NCI-H187 (cell line): Measurements from ENCODE around the gene EDARADD.
"Not testable (repeated sequence)": the region's sequence is repeated elsewhere in the genome, so short reads cannot be mapped to it uniquely, and the experiment has no call there.

Source experiments
- DNase-seq, 2 experiments: peaks; one replicate each; lab custom pipeline; 2025; lab: John Stamatoyannopoulos, UW

Gene EDARADD

GRCh38 chr1:236489710-236490377 lies 95.8 kb downstream of the EDARADD start:
- DNase-seq, result no peak

GRCh38 chr1:236491469-236492136 lies 97.5 kb downstream of the EDARADD start:
- DNase-seq, result no peak

DNA sequence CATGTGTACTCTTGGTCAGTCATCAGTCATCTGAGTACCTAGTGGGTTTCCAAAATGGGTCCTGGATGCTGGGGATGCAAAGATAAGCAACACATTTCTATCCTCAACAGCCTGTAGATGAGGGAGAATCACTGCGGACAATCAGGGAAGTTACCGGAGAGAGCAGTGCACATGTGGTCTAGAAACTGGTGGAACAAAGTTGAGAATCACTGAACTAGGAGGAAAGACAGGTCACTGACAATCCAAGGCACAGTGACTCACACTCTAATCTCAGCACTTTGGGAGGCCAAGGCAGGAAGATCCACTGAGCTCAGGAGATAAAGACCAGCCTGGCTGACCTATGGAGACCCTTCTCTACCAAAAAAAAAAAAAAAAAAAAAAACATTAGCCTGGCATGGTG lies 98.3 kb downstream of the EDARADD start:
- DNase-seq, result no peak

DNA sequence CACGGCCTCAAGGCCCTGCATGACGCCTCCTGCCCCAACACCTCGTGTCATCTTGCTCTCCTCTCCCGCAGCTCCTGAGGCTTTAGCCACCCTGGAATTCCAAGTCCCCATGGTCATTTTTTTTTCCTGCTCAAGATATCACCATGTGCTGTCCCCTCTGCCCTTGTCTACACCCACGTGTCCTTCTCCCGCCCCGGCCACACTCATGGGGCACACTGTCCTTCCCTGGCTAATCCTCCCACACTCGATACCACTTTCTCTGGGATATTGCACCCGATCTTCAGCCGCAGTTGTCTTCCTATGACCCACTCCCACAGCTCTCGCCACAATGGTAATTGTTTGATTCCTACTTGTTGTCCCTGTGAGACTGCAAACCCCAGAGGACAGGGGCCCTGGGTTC lies 100.0 kb downstream of the EDARADD start:
- no peak for DNase-seq

- DNase-seq, result no peak
These were observed 100.7 kb downstream of the EDARADD start for GRCh38 chr1:236494586-236495466.

DNA sequence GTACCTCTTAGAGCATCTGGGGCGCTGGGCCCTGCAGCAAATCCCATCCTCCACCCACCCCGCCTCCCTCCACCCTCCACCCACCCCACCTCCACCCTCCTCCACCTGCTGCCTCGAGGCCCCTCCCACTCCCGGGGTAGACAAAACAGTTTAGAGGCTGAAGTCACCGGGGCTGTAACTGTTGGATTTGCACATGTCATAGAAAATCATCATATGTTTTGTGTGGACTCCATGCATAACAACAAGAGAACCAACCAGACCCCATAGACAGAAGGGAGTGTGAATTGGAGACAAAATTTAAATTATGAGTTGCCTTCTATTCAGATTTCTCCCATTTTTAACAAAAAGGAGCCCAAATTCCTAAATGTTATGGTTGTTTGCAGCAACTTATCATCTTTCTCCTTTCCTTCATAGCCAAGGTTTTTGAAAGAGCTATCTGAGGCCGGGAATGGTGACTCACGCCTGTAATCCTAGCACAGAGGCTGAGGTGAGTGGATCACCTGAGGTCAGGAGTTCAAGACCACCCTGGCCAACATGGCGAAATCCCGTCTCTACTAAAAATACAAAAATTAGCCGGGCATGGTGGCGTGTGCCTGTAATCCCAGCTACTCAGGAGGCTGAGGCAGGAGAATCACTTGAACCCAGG lies 101.5 kb downstream of the EDARADD start:
- no peak for DNase-seq

DNA sequence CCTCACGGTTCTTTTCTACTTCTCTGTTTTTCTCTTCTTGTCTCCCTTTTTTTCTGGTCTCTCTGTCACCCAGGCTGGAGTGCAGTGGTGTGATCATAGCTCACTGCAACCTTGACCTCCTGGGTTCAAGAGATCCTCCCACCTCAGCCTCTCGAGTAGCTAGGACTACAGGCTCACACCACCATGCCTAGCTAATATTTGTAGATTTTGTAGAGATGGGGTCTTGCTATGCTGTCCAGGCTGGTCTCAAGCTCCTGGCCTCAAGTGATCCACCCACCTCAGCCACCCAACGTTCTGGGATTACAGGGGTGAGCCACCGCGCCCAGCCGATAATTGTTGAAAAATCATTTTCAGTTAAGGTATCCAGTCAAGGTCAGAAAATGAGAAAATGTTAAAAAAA lies 103.8 kb downstream of the EDARADD start:
- no peak for DNase-seq

DNA sequence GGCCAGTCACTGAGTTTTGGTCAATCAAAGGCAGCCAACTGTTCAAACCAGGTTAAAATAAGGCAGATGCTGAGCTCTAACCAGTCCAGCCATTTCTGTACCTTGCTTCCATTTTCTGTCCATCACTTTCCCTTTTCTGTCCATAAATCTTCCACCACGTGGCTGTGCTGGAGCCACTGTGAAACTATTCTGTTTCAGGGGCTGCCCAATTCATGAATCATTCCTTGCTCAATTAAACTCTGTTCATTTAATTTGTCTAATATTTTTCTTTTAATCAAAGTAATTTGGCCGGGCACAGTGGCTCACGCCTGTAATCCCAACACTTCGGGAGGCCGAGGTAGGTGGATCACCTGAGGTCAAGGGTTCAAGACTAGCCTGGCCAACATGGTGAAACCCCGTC lies 107.0 kb downstream of the EDARADD start:
- DNase-seq, result no peak

DNA sequence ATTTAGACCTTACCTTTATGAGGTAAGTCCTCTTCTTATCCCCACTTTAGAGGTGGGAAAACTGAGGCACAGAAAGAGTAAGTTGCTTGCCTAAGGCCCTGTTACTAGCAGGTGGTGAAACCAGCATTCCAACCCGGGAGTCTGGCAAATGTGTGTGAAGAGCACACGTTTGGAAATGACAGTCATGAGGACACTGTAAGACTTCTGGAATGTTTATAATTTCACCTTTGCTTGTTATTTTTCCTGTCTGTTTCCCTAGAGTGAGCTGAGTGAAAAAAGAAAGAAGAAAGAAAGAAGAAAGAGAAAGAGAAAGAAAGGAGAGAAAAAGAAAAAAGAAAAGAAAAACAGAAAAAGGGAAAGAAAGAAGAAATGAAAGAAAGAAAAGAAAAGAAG lies 108.5 kb downstream of the EDARADD start:
- no peak for DNase-seq

DNA sequence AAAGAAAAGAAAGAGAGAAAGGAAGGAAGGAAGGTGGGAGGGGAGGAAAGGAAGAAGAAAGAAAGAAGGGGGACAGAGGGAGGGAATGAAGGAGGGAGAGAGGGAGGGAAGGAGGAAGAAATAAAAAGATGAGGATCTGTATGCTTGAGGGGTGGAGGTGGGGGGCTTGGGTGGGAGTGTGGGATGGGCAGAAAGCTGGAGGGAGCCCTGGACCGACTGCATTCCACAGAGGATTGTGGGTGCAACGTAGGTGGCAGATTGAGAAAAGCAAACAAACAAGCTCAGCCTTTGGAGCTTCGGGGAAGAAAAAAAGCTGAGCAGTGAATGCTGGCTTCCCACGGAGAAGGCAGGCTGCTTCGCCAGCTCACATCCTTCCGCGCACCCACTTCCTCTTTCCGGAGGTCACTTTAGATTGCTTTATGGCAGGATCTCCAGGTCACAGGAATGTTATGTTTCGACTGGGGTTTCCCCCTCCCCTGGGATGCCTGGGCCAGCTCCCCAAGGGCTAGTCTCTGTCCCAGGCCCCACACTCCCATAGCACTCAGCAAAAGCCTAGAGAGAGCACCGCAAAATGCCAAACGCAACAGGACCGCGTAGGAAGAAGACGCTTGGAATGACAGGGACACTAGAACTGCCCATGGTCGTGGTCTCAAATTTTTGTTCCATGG lies 109.0 kb downstream of the EDARADD start:
- DNase-seq, result no peak

GRCh38 chr1:236504338-236504737 lies 110.3 kb downstream of the EDARADD start:
- DNase-seq, result not testable (repeated sequence)

DNA sequence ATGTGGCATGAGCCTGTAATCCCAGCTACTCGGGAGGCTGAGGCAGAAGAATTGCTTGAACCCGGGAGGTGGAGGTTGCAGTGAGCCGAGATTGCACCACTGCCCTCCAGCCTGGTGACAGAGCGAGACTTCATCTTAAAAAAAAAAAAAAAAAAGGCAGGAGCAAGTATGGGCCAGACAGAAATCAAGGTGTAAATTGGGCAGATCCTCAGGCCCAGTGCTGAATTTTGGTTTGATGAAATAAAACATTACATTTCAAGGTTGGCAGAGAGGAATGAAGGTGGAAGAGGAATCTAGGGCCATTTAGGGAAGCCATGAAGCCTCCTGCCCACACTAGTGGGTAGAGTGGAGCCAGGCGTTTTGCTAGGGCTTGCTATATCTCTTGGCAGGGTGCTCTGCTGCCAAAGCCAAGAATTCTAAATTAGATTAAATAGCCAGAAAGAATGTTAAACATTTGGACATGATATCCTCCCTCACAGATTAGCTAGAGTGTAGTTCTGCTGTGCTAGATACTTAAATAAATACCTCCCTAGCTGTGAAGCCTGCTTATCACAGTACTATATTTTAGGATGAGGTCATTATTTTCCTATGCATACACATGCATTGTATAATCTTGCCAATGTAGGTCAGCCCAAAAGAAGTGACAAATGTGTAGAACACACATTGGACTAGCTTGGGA lies 113.1 kb downstream of the EDARADD start:
- no peak for DNase-seq

DNA sequence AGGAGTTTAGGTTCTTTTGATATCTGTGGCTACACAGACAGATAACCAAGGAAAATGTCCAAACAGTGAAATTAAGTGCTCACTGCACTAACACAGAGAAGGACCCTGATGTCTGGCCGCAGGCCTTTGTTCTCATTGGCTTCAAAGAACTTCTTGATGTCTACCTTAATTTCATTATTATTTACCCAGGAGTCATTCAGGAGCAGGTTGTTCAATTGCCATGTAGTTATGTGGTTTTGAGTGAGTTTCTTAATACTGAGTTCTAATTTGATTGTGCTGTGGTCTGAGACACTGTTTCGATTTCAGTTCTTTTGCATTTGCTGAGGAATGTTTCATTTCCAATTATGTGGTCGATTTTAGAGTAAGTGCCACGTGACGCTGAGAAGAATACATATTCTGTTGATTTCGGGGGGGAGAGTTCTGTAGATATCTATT lies 114.5 kb downstream of the EDARADD start:
- DNase-seq, result no peak

DNA sequence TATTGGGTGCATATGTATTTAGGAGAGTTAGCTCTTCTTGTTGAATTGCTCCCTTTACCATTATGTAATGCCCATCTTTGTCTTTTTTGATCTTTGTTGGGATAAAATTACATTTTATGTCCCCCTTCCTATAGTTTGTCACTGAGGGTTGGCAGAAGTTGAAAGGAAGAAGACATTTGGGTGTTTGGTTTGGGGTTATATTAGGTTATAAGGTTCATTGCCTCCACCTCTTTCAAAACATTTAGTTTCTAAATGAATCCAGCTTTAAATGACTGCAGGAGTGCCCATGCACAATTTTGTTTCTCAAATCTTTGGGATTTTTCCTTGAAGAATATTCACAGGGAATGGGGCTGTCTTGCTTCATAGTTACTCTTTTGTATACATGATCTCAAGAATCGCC lies 115.1 kb downstream of the EDARADD start:
- DNase-seq, result no peak

- DNase-seq, result no peak
These were observed 115.7 kb downstream of the EDARADD start for GRCh38 chr1:236509647-236510401.

DNA sequence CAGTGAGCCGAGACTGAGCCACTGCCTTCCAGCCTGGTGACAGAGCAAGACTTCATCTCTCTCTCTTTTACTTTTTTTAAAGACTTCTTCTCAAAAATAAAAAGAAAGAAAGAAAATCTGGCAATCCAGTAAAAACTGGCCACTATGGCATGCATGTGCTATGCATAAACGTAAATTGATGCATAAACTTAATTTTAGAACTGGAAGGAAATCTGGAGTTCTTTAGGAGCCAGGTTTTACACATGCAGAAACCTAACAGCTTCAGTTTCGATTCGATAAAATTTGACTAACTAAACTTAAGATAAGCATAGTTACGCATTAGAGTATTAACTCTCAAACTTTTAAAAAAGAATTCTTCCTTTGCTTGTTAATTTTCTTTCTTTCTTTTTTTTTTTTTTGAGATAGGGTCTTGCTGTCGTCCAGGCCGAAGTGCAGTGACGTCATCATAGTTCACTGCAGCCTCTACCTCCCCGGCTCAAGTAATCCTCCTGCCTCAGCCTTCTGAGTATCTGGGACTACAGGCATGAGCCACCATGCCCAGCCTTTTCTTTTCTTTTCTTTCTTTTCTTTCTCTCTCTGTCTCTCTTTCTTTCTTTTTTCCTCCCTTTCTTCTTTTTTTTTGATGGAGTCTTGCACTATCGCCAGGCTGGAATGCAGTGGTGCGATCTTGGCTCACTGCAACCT lies 117.8 kb downstream of the EDARADD start:
- no peak for DNase-seq

DNA sequence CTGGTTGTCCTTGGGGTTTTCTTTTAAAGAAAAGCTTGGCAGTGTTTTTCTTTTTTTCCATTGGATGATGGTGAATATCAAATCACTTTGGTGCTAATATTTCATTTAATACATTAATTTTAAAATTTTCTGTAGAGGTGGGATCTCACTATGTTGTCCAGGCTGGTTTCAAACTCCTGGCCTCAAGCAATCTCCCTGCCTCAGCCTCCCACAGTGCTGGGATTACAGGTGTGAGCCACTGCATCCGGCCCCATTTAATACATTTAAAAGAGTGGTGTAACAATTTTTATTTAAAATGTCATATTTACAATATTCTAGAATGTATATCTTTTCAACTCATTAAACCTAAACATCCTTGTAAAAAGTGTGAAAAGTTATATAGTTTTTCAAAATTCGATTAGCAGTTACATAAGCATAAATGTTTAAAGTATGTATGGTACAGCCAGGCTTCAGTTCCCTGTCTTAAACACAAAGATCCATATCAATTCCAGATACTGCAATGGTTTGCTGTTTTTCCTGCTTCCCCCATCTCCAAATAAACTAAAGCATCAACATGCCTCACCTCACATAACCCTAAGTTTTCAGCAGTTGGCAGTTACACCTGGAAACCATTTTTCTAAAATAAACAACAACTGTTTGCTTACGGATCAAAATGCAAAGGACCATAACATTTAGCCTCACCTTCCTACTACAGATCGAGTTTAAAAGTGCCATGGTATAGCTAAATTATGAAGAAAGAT lies 120.8 kb downstream of the EDARADD start:
- no peak for DNase-seq

DNA sequence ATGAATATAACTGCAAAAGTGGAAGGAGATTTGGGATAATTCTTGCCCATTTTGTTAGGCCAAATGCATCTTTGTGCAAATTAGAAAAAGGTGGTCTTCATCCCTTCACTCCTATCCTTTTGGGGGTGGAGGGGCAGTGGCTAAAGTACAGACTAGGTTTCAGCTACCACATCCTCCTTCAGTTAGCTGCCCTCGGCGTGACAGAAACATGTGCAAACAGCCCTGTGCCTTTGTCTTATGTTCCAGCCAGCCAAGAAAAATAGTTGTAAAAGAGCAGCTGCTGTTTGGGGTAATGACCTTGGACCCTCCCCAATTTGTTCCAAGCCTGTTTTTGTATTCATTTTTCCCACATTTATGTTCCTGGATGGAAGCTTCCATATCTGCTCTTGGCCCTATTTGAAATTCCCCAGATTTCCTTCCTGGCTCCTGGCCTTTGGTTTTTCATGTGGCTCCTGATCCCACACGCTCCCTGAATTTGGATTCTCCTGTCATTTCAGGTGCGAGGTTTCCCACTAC lies 121.4 kb downstream of the EDARADD start:
- no peak for DNase-seq
